Smooth muscle cell (in vitro differentiated cells): Measurements from ENCODE around the gene MAST2. TPM values are rescaled to one million over a fixed set of nuclear protein-coding genes. Genes with fewer than 3 reads are reported as not detected.
"Not testable (repeated sequence)": the region's sequence is repeated elsewhere in the genome, so short reads cannot be mapped to it uniquely, and the experiment has no call there.

Experiments
- DNase-seq: peaks from one replicate; lab custom pipeline; 2025; ENCODE audit not compliant: unreplicated experiment; lab: John Stamatoyannopoulos, UW
- H2AFZ ChIP-seq: fragments of 200-600 bp; sonication (generic); 2 replicates; pipeline ENCODE4 v1.6.0; 2016; ENCODE audit warnings: antibody characterized with exemption, low read depth, mild to moderate bottlenecking
- H3F3A ChIP-seq: fragments of 200-600 bp; sonication (generic); 2 replicates; pipeline ENCODE4 v1.6.0; 2017; ENCODE audit warnings: antibody characterized with exemption, low read depth
- H3K27ac ChIP-seq: fragments of 200-600 bp; sonication (generic); 2 replicates; pipeline ENCODE4 v1.5.1; 2016; ENCODE audit warnings: low read depth, mild to moderate bottlenecking
- H3K27me3 ChIP-seq: fragments of 200-600 bp; sonication (generic); 2 replicates; pipeline ENCODE4 v1.6.1; 2016; ENCODE audit warnings: low read depth, mild to moderate bottlenecking
- H3K36me3 ChIP-seq: fragments of 200-600 bp; sonication (generic); 2 replicates; pipeline ENCODE4 v1.5.1; 2016; ENCODE audit warnings: low read depth
- H3K4me1 ChIP-seq: fragments of 200-600 bp; sonication (generic); 2 replicates; pipeline ENCODE4 v1.5.1; 2016; ENCODE audit warnings: low read depth
- H3K4me2 ChIP-seq: fragments of 200-600 bp; sonication (generic); 2 replicates; pipeline ENCODE4 v1.6.0; 2016; ENCODE audit warnings: mild to moderate bottlenecking
- H3K4me3 ChIP-seq: fragments of 200-600 bp; sonication (generic); 2 replicates; pipeline ENCODE4 v1.5.1; 2016; ENCODE audit warnings: mild to moderate bottlenecking
- H3K79me2 ChIP-seq: fragments of 200-600 bp; sonication (generic); 2 replicates; pipeline ENCODE4 v1.6.0; 2016; ENCODE audit warnings: low read depth, mild to moderate bottlenecking
- H3K9ac ChIP-seq: fragments of 200-600 bp; sonication (generic); 2 replicates; pipeline ENCODE4 v1.6.0; 2016; ENCODE audit warnings: low read depth
- H3K9me3 ChIP-seq: fragments of 200-600 bp; sonication (generic); replicated peaks from 2 replicates; pipeline ENCODE4 v1.5.1; 2016; ENCODE audit warnings: low read depth
- H4K20me1 ChIP-seq: fragments of 200-600 bp; sonication (generic); 2 replicates; pipeline ENCODE4 v1.6.0; 2016; ENCODE audit warnings: low read depth
- WGBS: methylation state at CpG from one replicate; pipeline ENCODE4 v1.1.7; 2016; ENCODE audit warnings: low lambda C conversion rate; 5-methylcytosine and 5-hydroxymethylcytosine counted together
- polyA plus RNA-seq: library from polyadenylated mRNA; unstranded; fragments of >200 nt; fragmentation: Nextera tagmentation; extraction: Ambion mirVana; gene quantifications from 2 replicates; pipeline ENCODE4 v1.2.1, GENCODE V29; 2016
- total RNA-seq: library from RNA; depleted of rRNA; stranded (reverse); fragments of >200 nt; gene quantifications from 2 replicates; pipeline ENCODE4 v1.2.3, GENCODE V29; 2014
- TF ChIP-seq, protein P1 (sequence below): fragments of 200-600 bp; sonication (generic); IDR thresholded peaks from 2 replicates; pipeline ENCODE4 v1.5.1; 2017; ENCODE audit warnings: borderline replicate concordance, mild to moderate bottlenecking, antibody characterized with exemption; ENCODE audit not compliant: insufficient read depth, poor library complexity, severe bottlenecking

Gene MAST2
- total and polyA plus RNA-seq, 2 experiments from 2014 or later = 18.4 to 26.2 TPM

DNA sequence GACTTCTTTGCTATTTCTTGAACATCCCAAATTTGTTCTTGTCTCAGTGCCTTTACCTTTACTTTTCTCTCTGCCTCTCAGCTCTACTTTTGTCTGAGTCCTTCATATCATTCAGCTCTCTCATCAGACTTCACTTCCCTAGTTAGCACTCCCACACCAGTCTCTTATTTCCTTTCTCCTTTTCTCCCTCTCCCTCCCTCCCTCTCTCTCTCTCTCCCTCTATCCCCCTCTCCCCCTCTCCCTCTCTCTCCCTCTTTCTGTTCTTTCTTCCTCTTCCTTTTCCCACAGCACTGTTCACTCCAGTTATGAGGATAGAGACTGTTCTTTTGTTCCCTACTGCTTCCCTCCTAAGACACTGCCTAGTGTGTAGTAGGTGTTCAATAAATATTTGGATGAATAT lies 154.9 kb downstream of the MAST2 start:
- H3K79me2 ChIP-seq = peaks cover 12% of the 10 kb centered on the region
- H4K20me1 ChIP-seq = no peaks in the 10 kb centered on the region
- DNase-seq = no peak
- peaks cover 16% of the 10 kb centered on the region for H3K4me1 ChIP-seq
- H3K4me2 ChIP-seq = no peak overlapping the region
- TF ChIP-seq, protein P1, sequence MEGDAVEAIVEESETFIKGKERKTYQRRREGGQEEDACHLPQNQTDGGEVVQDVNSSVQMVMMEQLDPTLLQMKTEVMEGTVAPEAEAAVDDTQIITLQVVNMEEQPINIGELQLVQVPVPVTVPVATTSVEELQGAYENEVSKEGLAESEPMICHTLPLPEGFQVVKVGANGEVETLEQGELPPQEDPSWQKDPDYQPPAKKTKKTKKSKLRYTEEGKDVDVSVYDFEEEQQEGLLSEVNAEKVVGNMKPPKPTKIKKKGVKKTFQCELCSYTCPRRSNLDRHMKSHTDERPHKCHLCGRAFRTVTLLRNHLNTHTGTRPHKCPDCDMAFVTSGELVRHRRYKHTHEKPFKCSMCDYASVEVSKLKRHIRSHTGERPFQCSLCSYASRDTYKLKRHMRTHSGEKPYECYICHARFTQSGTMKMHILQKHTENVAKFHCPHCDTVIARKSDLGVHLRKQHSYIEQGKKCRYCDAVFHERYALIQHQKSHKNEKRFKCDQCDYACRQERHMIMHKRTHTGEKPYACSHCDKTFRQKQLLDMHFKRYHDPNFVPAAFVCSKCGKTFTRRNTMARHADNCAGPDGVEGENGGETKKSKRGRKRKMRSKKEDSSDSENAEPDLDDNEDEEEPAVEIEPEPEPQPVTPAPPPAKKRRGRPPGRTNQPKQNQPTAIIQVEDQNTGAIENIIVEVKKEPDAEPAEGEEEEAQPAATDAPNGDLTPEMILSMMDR = no peak
- H3K27ac ChIP-seq = no peak overlapping the region
- H3K9me3 ChIP-seq = no peaks in the 10 kb centered on the region
- no peaks in the 10 kb centered on the region for H3F3A ChIP-seq
- no peaks in the 10 kb centered on the region for H3K36me3 ChIP-seq
- H2AFZ ChIP-seq = no peak overlapping the region
- H3K4me3 ChIP-seq = no peak overlapping the region
- no peaks in the 10 kb centered on the region for H3K27me3 ChIP-seq
- no peak overlapping the region for H3K9ac ChIP-seq

DNA sequence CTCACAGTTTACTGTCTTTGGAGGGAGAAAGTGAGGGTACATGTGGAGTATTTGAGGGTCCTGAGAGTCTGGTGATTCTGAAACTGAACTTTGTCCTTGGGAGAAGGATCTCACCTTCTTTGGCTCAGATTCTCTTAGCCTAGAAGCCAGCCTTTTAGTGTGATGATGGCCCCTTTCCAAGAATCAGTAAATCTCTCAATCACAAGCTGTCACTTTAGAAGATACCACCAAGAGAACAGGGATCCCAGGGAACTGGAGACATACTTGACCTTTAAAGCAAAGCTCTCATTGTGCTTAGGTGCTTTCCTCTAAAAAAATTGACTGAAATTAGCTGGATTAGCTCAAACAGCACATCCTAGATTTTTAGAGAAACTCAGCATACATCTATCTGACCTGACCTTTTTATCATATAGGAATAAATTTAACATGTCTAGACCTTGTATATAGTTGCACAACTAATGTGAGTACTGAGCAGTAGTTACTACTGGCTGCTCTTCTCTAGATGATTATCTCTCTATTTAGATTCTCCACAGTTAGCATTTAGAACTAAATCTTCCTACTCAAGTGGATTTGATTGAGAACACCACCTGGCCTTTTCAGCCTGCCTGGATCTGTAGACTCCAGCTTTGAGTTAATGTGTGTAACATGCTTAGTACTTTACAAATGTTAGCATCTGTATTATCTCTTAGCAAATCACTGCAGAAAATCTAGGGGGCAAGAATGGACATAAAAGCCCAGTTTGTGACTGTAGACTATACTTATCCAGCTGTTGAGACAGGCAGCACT lies 157.7 kb downstream of the MAST2 start:
- Histone ChIP-seq H2AFZ (no peak overlapping the region), H3F3A (no peaks in the 10 kb centered on the region), H3K4me1 (no peaks in the 10 kb centered on the region), H3K4me3 (no peak overlapping the region), H3K9me3 (no peaks in the 10 kb centered on the region), H3K27ac (no peak overlapping the region), H3K4me2 (no peak overlapping the region), H3K9ac (no peak overlapping the region), H3K27me3 (no peaks in the 10 kb centered on the region), H3K36me3 (no peaks in the 10 kb centered on the region), H4K20me1 (no peaks in the 10 kb centered on the region), H3K79me2 (peaks cover 6% of the 10 kb centered on the region)
- DNase-seq = no peak
- TF ChIP-seq, protein P1 = no peak

DNA sequence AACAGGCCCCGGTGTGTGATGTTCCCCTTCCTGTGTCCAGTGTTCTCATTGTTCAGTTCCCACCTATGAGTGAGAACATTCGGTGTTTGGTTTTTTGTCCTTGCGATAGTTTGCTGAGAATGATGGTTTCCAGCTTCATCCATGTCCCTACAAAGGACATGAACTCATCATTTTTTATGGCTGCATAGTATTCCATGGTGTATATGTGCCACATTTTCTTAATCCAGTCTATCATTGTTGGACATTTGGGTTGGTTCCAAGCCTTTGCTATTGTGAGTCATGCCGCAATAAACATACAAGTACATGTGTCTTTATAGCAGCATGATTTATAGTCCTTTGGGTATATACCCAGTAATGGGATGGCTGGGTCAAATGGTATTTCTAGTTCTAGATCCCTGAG lies 158.5 kb downstream of the MAST2 start:
- DNase-seq, H2AFZ ChIP-seq, H3K36me3 ChIP-seq, H3F3A ChIP-seq, H3K4me2 ChIP-seq, H3K9me3 ChIP-seq, H3K9ac ChIP-seq, H3K4me1 ChIP-seq, H3K79me2 ChIP-seq, H3K4me3 ChIP-seq, H4K20me1 ChIP-seq, H3K27ac ChIP-seq, H3K27me3 ChIP-seq: not testable (repeated sequence)
- WGBS = 100% methylated on average over 4 of the region's 4 CpGs

DNA sequence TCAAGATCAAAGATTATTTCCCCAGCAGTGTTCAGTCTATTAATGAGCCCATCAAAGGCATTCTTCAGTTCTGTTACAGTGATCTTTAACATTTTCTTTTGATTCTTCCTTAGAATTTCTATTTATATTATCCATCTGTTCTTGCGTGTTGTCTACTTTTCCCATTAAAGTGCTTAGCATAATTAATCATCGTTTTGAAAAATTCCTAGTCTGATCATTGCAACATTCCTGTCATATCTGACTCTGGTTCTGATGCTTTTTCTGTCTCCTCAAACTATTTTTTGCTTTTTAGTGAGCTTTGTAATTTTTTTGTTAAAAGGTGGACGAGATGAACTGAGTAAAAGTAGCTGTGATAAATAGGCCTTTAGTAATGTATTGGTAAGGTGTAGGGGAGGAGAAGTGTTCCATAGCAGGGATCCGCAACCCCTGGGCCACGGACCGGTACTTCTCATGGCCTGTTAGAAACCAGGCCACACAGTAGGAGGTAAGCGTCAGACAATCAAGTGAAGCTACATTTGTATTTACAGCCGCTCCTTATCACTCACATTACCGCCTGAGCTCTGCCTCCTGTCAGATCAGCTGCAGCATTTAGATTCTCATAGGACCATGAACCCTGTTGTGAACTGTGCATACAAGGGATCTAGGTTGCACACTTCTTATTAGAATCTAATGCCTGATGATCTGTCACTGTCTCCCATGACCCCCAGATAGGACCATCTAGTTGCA lies 165.7 kb downstream of the MAST2 start:
- Histone ChIP-seq H2AFZ (no peak overlapping the region), H3K79me2 (no peaks in the 10 kb centered on the region), H3K9ac (no peak overlapping the region), H3K27ac (no peak overlapping the region), H3K27me3 (no peaks in the 10 kb centered on the region), H3K36me3 (no peaks in the 10 kb centered on the region), H4K20me1 (no peaks in the 10 kb centered on the region), H3K4me1 (no peaks in the 10 kb centered on the region), H3K4me3 (no peak overlapping the region), H3K4me2 (no peak overlapping the region), H3K9me3 (no peaks in the 10 kb centered on the region), H3F3A (no peaks in the 10 kb centered on the region)
- no peak for DNase-seq
- TF ChIP-seq, protein P1 = no peak
- 77% methylated on average over 9 of the region's 9 CpGs for WGBS
